ENCODE results near the gene CDC7. TPM values are rescaled to one million over a fixed set of nuclear protein-coding genes. Genes with fewer than 3 reads are reported as not detected.

The CDC7 gene
- total RNA-seq, 3 donors from 2014 or later (not counting 1 experiment from before 2014, with no cell fraction given), result 7.2 to 11.4 (median 7.9) TPM

DNA sequence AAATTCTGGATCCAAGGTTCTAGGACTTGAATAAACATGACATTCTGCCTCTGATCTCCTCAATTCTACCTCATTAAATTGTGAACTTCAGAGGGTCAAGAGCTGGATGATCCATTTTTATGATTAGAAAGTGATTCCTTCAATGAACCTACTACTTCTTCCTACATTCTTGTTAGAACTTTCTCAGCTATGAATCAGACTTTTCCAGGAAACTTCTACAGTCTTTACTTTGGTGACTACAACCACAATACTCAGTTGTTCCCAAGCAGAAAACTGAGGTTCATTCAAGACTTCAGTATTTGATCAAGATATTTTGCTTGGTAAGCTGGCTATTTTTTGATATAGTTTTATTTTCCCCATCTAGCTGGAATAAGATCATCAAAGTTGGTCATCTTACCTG is 51.4 kb downstream of the CDC7 start:
- H3K27ac Mint-ChIP-seq, result peak overlapping the region; percentile 83 to 99
- peaks cover 78% of the 10 kb centered on the region for H3K4me1 ChIP-seq (ENCODE audit: control insufficient read depth, insufficient read depth, low read length)
- intact Hi-C loops (cut with micrococcal nuclease), result loop anchor here (5.0 to 10.0 kb wide), 3 partner anchors 133 to 765 kb away; no protein-coding TSS in a partner anchor
- no peaks in the 10 kb centered on the region for H3K36me3 Mint-ChIP-seq
- DNase-seq, result no peak
- no peaks in the 10 kb centered on the region for H3K27me3 ChIP-seq (ENCODE audit: control insufficient read depth, insufficient read depth, low read length)
- H3K9me3 ChIP-seq (ENCODE audit: control insufficient read depth, insufficient read depth, low read length), result peaks cover 5% of the 10 kb centered on the region
- H3K4me3 ChIP-seq (ENCODE audit: low read length), result no peak overlapping the region
- H3K27me3 Mint-ChIP-seq (ENCODE audit: low read depth in 2 of 2), result no peaks in the 10 kb centered on the region
- H3K4me1 Mint-ChIP-seq, result peaks cover 100% of the 10 kb centered on the region in 2 donors
- no peaks in the 10 kb centered on the region for H3K36me3 ChIP-seq (ENCODE audit: control insufficient read depth, insufficient read depth, low read length)
- no peaks in the 10 kb centered on the region for H3K9me3 Mint-ChIP-seq
- ATAC-seq, result no peak
- peak overlapping the region; percentile 86 for H3K27ac ChIP-seq (ENCODE audit: low read length)
- TF ChIP-seq, protein P1, sequence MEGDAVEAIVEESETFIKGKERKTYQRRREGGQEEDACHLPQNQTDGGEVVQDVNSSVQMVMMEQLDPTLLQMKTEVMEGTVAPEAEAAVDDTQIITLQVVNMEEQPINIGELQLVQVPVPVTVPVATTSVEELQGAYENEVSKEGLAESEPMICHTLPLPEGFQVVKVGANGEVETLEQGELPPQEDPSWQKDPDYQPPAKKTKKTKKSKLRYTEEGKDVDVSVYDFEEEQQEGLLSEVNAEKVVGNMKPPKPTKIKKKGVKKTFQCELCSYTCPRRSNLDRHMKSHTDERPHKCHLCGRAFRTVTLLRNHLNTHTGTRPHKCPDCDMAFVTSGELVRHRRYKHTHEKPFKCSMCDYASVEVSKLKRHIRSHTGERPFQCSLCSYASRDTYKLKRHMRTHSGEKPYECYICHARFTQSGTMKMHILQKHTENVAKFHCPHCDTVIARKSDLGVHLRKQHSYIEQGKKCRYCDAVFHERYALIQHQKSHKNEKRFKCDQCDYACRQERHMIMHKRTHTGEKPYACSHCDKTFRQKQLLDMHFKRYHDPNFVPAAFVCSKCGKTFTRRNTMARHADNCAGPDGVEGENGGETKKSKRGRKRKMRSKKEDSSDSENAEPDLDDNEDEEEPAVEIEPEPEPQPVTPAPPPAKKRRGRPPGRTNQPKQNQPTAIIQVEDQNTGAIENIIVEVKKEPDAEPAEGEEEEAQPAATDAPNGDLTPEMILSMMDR (IDR thresholded peaks at IDR 0.05), result no peak
- H3K4me3 Mint-ChIP-seq, result peak overlapping the region; percentile 6

DNA sequence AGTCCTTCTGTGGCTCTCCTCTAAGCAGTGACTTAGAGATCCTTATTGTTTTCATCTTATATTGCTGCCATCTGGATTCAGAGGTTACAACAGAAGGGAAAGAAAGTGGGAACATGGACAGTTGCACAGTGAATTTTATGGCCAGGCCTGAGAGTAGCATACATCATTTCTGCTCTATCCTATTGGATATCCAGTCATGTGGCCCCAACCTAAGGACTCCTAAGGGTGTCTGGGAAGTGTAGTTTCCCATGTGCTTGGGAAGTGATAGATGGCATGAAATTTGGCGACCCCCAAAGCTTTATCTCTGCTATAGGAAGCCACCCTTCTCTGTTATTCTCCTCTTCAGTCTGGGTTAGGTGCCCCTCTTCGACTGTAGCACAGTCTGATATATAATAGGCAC is 51.9 kb downstream of the CDC7 start:
- Histone ChIP-seq H3K36me3 (ENCODE audit: control insufficient read depth, insufficient read depth, low read length) (no peaks in the 10 kb centered on the region), H3K27me3 (ENCODE audit: control insufficient read depth, insufficient read depth, low read length) (no peaks in the 10 kb centered on the region), H3K27ac (ENCODE audit: low read length) (peak overlapping the region; percentile 86), H3K9me3 (ENCODE audit: control insufficient read depth, insufficient read depth, low read length) (peaks cover 5% of the 10 kb centered on the region), H3K4me3 (ENCODE audit: low read length) (no peak overlapping the region), H3K4me1 (ENCODE audit: control insufficient read depth, insufficient read depth, low read length) (peaks cover 77% of the 10 kb centered on the region)
- Mint-ChIP-seq H3K27me3 (ENCODE audit: low read depth in 2 of 2) (no peaks in the 10 kb centered on the region), H3K27ac (peak overlapping the region; percentile 83 to 99), H3K4me3 (peak overlapping the region; percentile 6), H3K9me3 (no peaks in the 10 kb centered on the region), H3K4me1 (peaks cover 100% of the 10 kb centered on the region in 2 donors), H3K36me3 (no peaks in the 10 kb centered on the region)
- ATAC-seq, result no peak
- WGBS (ENCODE audit: insufficient coverage), result 100% methylated on average over 1 of the region's 2 CpGs
- TF ChIP-seq, protein P1 (IDR thresholded peaks at IDR 0.05), result no peak
- intact Hi-C loops (cut with micrococcal nuclease), result loop anchor here (5.0 to 10.0 kb wide), 3 partner anchors 132 to 765 kb away; no protein-coding TSS in a partner anchor
- DNase-seq, result no peak

DNA sequence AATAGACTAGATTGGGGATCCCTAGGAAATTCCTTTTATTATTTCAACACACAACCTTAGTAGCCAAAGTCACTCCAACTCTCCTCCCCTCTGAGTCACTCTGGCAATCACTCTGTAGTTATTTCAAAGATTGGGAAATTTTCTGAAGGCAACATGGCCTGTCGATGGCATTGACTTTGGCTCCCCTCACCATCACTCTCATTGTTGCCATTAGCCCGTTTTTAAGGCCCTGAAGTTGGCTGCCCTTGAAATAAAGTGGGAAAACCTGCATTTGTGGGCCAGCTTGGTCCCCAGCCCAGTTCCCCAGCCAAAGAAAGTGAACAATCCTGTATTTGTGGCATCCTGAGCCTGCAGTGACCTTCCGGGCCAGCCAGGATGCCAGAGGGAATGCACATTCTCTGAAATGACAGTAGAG is 52.5 kb downstream of the CDC7 start:
- Histone ChIP-seq H3K9me3 (ENCODE audit: control insufficient read depth, insufficient read depth, low read length) (peaks cover 5% of the 10 kb centered on the region), H3K27me3 (ENCODE audit: control insufficient read depth, insufficient read depth, low read length) (no peaks in the 10 kb centered on the region), H3K4me1 (ENCODE audit: control insufficient read depth, insufficient read depth, low read length) (peaks cover 73% of the 10 kb centered on the region), H3K36me3 (ENCODE audit: control insufficient read depth, insufficient read depth, low read length) (no peaks in the 10 kb centered on the region), H3K27ac (ENCODE audit: low read length) (peak overlapping the region; percentile 86), H3K4me3 (ENCODE audit: low read length) (no peak overlapping the region)
- no peak for DNase-seq
- Mint-ChIP-seq H3K27me3 (ENCODE audit: low read depth in 2 of 2) (no peaks in the 10 kb centered on the region), H3K9me3 (no peaks in the 10 kb centered on the region), H3K4me1 (peaks cover 97 to 100% of the 10 kb centered on the region in 2 donors), H3K27ac (peak overlapping the region; percentile 83 to 99), H3K36me3 (no peaks in the 10 kb centered on the region), H3K4me3 (peak overlapping the region; percentile 36)
- intact Hi-C loops (cut with micrococcal nuclease), result loop anchor here (5.0 to 10.0 kb wide), 3 partner anchors 132 to 764 kb away; no protein-coding TSS in a partner anchor
- WGBS (ENCODE audit: insufficient coverage), result 97% methylated on average over 3 of the region's 3 CpGs
- TF ChIP-seq, protein P1 (IDR thresholded peaks at IDR 0.05), result no peak
- no peak for ATAC-seq

Measured in natural killer cell (primary cell).